Lower lobe of right lung (tissue), 2 donors: ENCODE data around the gene ISOC2. TPM values are rescaled to one million over a fixed set of nuclear protein-coding genes. Genes with fewer than 3 reads are reported as not detected.
A peak's percentile ranks its signal among the peaks of the same experiment; 100 is the strongest.

Source experiments
- ATAC-seq, 2 donors: fragments of 200-7000 bp; cut with Tn5 transposase; one replicate each; pipeline ENCODE4 v1.9.1; 2020 to 2022; ENCODE audit warnings: mild to moderate bottlenecking in 2 of 2, moderate library complexity in 2 of 2
- DNase-seq: peaks from one replicate; pipeline ENCODE4 v3.0.0-alpha.2; 2020
- H3K27ac ChIP-seq: fragments of 200-600 bp; one replicate; pipeline ENCODE4 v1.8.0; 2022
- H3K27me3 ChIP-seq: fragments of 200-600 bp; one replicate; pipeline ENCODE4 v1.8.0; 2022; ENCODE audit warnings: low read depth
- H3K36me3 ChIP-seq: fragments of 200-600 bp; one replicate; pipeline ENCODE4 v1.8.0; 2022; ENCODE audit warnings: mild to moderate bottlenecking
- H3K4me1 ChIP-seq: fragments of 200-600 bp; one replicate; pipeline ENCODE4 v1.8.0; 2022
- H3K4me3 ChIP-seq: fragments of 200-600 bp; one replicate; pipeline ENCODE4 v1.8.0; 2022; ENCODE audit warnings: mild to moderate bottlenecking
- H3K9me3 ChIP-seq: fragments of 200-600 bp; one replicate; pipeline ENCODE4 v1.8.0; 2022
- CTCF ChIP-seq: fragments of 200-600 bp; IDR thresholded peaks from one replicate; pipeline ENCODE4 v1.8.0; 2022; ENCODE audit warnings: antibody characterized with exemption, mild to moderate bottlenecking
- intact Hi-C: fragments of 100-400 bp; cut with DNase I; formaldehyde crosslinking; loops from one replicate; pipeline ENCODE4 v1.11.0; 2022
- total RNA-seq: library from RNA; stranded (reverse); fragmentation: NEBNext Ultra II Directional; extraction: Animal tissue kit (Norgen Biotek cat#: 25700); gene quantifications from one replicate; pipeline ENCODE4 v1.2.1, GENCODE V29; 2021
- donor health status: DM: no; HTN: yes; CAD: no; lungs with severe emphysema.

The ISOC2 gene
- total RNA-seq, 1 donor from 2014 or later = 28.6 TPM

GRCh38 chr19:55495646-55496349 is 34.4 kb upstream of the ISOC2 start:
- H3K4me3 ChIP-seq = no peak overlapping the region
- ATAC-seq (no peak), DNase-seq (peak; percentile 26)
- intact Hi-C loops = no loop called here
- H3K36me3 ChIP-seq = no peaks in the 10 kb centered on the region
- H3K4me1 ChIP-seq = peaks cover 5% of the 10 kb centered on the region
- peaks cover 10% of the 10 kb centered on the region for H3K27me3 ChIP-seq
- H3K27ac ChIP-seq = no peak overlapping the region
- no peak for TF ChIP-seq CTCF
- H3K9me3 ChIP-seq = no peaks in the 10 kb centered on the region

- Histone ChIP-seq H3K36me3 (no peaks in the 10 kb centered on the region), H3K27me3 (peaks cover 15% of the 10 kb centered on the region), H3K9me3 (no peaks in the 10 kb centered on the region), H3K4me3 (peak overlapping the region; percentile 37), H3K27ac (peak overlapping the region; percentile 58), H3K4me1 (peaks cover 5% of the 10 kb centered on the region)
- TF ChIP-seq CTCF = no peak
- ATAC-seq = peak; percentile 35 to 37
- intact Hi-C loops = no loop called here
- DNase-seq = peak; percentile 44
These were observed 32.8 kb upstream of the ISOC2 start for GRCh38 chr19:55494172-55494761.

- H3K4me1 ChIP-seq = peaks cover 5% of the 10 kb centered on the region
- intact Hi-C loops = no loop called here
- no peak for DNase-seq
- no peaks in the 10 kb centered on the region for H3K9me3 ChIP-seq
- peaks cover 17% of the 10 kb centered on the region for H3K27me3 ChIP-seq
- ATAC-seq = peak in 1 of 2 donors; percentile 5
- no peaks in the 10 kb centered on the region for H3K36me3 ChIP-seq
- H3K4me3 ChIP-seq = peak overlapping the region; percentile 37
- H3K27ac ChIP-seq = peak overlapping the region; percentile 58
- no peak for TF ChIP-seq CTCF
These were observed 32.3 kb upstream of the ISOC2 start for GRCh38 chr19:55493645-55494171.

GRCh38 chr19:55493052-55493644 is 31.7 kb upstream of the ISOC2 start:
- DNase-seq (no peak), ATAC-seq (no peak)
- Histone ChIP-seq H3K36me3 (no peaks in the 10 kb centered on the region), H3K27me3 (peaks cover 17% of the 10 kb centered on the region), H3K27ac (peak overlapping the region; percentile 58), H3K4me3 (peak overlapping the region; percentile 37), H3K9me3 (no peaks in the 10 kb centered on the region), H3K4me1 (peaks cover 5% of the 10 kb centered on the region)
- intact Hi-C loops = no loop called here
- no peak for TF ChIP-seq CTCF

GRCh38 chr19:55492362-55492944 is 31.0 kb upstream of the ISOC2 start:
- no peak for ATAC-seq
- H3K27me3 ChIP-seq = peaks cover 17% of the 10 kb centered on the region
- H3K4me1 ChIP-seq = peaks cover 11% of the 10 kb centered on the region
- H3K4me3 ChIP-seq = no peak overlapping the region
- no peaks in the 10 kb centered on the region for H3K36me3 ChIP-seq
- no peak for DNase-seq
- H3K27ac ChIP-seq = no peak overlapping the region
- intact Hi-C loops = no loop called here
- no peaks in the 10 kb centered on the region for H3K9me3 ChIP-seq
- TF ChIP-seq CTCF = no peak
